Measurements from ENCODE around the gene A2M. TPM values are rescaled to one million over a fixed set of nuclear protein-coding genes. Genes with fewer than 3 reads are reported as not detected.

Gene A2M
- total and polyA plus RNA-seq, 2 of the 13 experiments (the other 11 are each of a cell fraction or from before 2014, with no cell fraction given): 2,807 to 6,551 TPM

DNA sequence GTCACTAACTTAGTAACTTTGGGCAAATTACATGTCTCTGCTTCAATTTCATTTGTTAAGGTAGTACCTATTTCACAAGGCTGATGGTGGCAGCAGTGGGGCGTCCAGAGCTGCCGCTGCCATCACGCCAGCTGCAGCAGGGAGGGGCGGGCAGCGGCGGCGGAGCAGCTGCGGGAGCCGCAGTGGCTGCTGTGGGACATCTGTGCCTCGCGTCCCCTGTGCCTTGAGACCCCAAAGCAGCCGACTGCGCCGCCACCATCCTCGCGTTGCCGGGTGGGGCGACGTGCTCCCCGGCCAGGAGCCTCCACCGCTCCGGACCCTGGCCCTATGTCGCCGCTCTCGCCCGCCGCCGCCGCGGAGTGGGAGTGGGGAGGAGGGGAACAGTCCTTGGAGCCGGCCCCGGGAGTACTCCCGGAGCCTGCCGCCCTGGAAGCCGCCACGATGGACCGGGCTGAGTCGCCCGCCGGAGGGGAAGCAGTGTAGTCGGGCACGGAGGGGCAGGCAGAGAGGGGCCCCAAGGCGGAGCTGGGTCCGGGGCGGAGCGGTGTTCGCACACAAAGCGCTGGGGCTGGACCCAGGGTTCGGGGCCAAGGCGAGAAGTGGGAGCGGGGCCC is 51.4 kb downstream of the A2M start:
- peak; percentile 42 for ATAC-seq
- Histone ChIP-seq H3K27ac (ENCODE audit: extremely low read length, insufficient read depth, low read length) (peak overlapping the region; percentile 95), H3K4me3 (replicated peaks in 1 of 3; ENCODE audit: insufficient read depth in 1 of 3, low read depth in 2 of 3, low read length in 3 of 3) (peak overlapping the region; percentile 84 to 90 (median 89)), H3K9ac (ENCODE audit: insufficient read depth, low read depth, low read length) (peak overlapping the region; percentile 88), H3K9me3 (ENCODE audit: low read length) (no peaks in the 10 kb centered on the region), H2AFZ (ENCODE audit: low read length) (no peak overlapping the region), H3K36me3 (replicated peaks in 1 of 2; ENCODE audit: control insufficient read depth in 1 of 2, insufficient read depth in 2 of 2, low read length in 2 of 2) (peaks cover 2 to 21% of the 10 kb centered on the region in 2 experiments), H3K27me3 (ENCODE audit: control insufficient read depth in 1 of 2, insufficient read depth in 2 of 2, low read length in 2 of 2) (no peaks in the 10 kb centered on the region; a peak in 1 of 5 replicates), H3K79me2 (ENCODE audit: insufficient read depth, low read length) (no peaks in the 10 kb centered on the region), H3K4me2 (ENCODE audit: low read depth, low read length) (peak overlapping the region; percentile 77), H3K4me1 (ENCODE audit: insufficient read depth, low read length) (peaks cover 44% of the 10 kb centered on the region), H4K20me1 (ENCODE audit: insufficient read depth, low read length) (peaks cover 4% of the 10 kb centered on the region; the same call in 1 of the 2 replicates)
- no peak for FAIRE-seq
- WGBS (ENCODE audit: low lambda C conversion rate): 0% methylated on average over 16 of the region's 51 CpGs
- no TSS peak for BruUV-seq (replicated peaks)
- CTCF ChIA-PET (ENCODE audit: low intra/inter-chr PET ratio, low total read pairs): no interaction called here
- peak; percentile 65 for DNase-seq (ENCODE audit: low spot score)
- POLR2A ChIA-PET: interaction anchor here (0.7 to 4.3 kb wide), 12 partner anchors 9 to 405 kb away, joined by 3 to 56 read pairs (median 4); partner anchors contain the start of genes A2M and M6PR
- intact Hi-C loops (cut with micrococcal nuclease; ENCODE audit: unreplicated experiment) (no loop called here), in situ Hi-C loops (cut with HindIII; ENCODE audit: extremely low pct_ligation_motif_present, low pct_unique_long_range_greater_than_20kb) (no loop called here)
- TF ChIP-seq, protein P1, sequence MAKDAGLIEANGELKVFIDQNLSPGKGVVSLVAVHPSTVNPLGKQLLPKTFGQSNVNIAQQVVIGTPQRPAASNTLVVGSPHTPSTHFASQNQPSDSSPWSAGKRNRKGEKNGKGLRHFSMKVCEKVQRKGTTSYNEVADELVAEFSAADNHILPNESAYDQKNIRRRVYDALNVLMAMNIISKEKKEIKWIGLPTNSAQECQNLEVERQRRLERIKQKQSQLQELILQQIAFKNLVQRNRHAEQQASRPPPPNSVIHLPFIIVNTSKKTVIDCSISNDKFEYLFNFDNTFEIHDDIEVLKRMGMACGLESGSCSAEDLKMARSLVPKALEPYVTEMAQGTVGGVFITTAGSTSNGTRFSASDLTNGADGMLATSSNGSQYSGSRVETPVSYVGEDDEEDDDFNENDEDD (CRISPR knock-in tag; IDR thresholded peaks at IDR 0.05; ENCODE audit: borderline replicate concordance): peak; percentile 54; the same call in 1 of the 2 replicates
- TF ChIP-seq, protein P2, sequence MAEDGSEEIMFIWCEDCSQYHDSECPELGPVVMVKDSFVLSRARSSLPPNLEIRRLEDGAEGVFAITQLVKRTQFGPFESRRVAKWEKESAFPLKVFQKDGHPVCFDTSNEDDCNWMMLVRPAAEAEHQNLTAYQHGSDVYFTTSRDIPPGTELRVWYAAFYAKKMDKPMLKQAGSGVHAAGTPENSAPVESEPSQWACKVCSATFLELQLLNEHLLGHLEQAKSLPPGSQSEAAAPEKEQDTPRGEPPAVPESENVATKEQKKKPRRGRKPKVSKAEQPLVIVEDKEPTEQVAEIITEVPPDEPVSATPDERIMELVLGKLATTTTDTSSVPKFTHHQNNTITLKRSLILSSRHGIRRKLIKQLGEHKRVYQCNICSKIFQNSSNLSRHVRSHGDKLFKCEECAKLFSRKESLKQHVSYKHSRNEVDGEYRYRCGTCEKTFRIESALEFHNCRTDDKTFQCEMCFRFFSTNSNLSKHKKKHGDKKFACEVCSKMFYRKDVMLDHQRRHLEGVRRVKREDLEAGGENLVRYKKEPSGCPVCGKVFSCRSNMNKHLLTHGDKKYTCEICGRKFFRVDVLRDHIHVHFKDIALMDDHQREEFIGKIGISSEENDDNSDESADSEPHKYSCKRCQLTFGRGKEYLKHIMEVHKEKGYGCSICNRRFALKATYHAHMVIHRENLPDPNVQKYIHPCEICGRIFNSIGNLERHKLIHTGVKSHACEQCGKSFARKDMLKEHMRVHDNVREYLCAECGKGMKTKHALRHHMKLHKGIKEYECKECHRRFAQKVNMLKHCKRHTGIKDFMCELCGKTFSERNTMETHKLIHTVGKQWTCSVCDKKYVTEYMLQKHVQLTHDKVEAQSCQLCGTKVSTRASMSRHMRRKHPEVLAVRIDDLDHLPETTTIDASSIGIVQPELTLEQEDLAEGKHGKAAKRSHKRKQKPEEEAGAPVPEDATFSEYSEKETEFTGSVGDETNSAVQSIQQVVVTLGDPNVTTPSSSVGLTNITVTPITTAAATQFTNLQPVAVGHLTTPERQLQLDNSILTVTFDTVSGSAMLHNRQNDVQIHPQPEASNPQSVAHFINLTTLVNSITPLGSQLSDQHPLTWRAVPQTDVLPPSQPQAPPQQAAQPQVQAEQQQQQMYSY (CRISPR knock-in tag; IDR thresholded peaks at IDR 0.05): no peak
- TF ChIP-seq SATB2 (CRISPR knock-in tag; IDR thresholded peaks at IDR 0.05) (0 out of 2 replicates have a peak, but pooled peaks have one; percentile 55), SP2 (CRISPR knock-in tag; IDR thresholded peaks at IDR 0.05) (peak; percentile 41; the same call in 1 of the 2 replicates), NAIF1 (CRISPR knock-in tag; IDR thresholded peaks at IDR 0.05; ENCODE audit: borderline replicate concordance) (no peak), FOXP1 (IDR thresholded peaks at IDR 0.05) (no peak), FOXP1 (CRISPR knock-in tag; IDR thresholded peaks at IDR 0.05) (no peak), ATF7-NPFF (CRISPR knock-in tag; IDR thresholded peaks at IDR 0.05; ENCODE audit: low read depth) (no peak), ZNF816 (CRISPR knock-in tag; IDR thresholded peaks at IDR 0.05; ENCODE audit: borderline replicate concordance) (no peak), SIN3B (IDR thresholded peaks at IDR 0.05; ENCODE audit: low read length) (no peak)
- TF ChIP-seq, protein P3, sequence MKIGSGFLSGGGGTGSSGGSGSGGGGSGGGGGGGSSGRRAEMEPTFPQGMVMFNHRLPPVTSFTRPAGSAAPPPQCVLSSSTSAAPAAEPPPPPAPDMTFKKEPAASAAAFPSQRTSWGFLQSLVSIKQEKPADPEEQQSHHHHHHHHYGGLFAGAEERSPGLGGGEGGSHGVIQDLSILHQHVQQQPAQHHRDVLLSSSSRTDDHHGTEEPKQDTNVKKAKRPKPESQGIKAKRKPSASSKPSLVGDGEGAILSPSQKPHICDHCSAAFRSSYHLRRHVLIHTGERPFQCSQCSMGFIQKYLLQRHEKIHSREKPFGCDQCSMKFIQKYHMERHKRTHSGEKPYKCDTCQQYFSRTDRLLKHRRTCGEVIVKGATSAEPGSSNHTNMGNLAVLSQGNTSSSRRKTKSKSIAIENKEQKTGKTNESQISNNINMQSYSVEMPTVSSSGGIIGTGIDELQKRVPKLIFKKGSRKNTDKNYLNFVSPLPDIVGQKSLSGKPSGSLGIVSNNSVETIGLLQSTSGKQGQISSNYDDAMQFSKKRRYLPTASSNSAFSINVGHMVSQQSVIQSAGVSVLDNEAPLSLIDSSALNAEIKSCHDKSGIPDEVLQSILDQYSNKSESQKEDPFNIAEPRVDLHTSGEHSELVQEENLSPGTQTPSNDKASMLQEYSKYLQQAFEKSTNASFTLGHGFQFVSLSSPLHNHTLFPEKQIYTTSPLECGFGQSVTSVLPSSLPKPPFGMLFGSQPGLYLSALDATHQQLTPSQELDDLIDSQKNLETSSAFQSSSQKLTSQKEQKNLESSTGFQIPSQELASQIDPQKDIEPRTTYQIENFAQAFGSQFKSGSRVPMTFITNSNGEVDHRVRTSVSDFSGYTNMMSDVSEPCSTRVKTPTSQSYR (CRISPR knock-in tag; IDR thresholded peaks at IDR 0.05; ENCODE audit: borderline replicate concordance): no peak
- TF ChIP-seq, protein P4, sequence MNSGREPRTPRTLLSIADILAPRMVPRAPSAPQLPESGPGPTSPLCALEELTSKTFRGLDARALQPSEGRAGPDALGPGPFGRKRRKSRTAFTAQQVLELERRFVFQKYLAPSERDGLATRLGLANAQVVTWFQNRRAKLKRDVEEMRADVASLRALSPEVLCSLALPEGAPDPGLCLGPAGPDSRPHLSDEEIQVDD (CRISPR knock-in tag; IDR thresholded peaks at IDR 0.05; ENCODE audit: borderline replicate concordance): 0 out of 2 replicates have a peak, but pooled peaks have one; percentile 29

All from HepG2 (cell line).